ENCODE measurements around the gene GAB1.

GRCh38 chr4:143424276-143424675 lies 87.6 kb downstream of the GAB1 start:
- no peak for TF ChIP-seq CTCF (IDR thresholded peaks at IDR 0.05)
- no peak for TF ChIP-seq EZH2 (IDR thresholded peaks at IDR 0.05; ENCODE audit: borderline replicate concordance, insufficient read depth, low read depth, low read length, poor library complexity, severe bottlenecking)
